ENCODE measurements around the gene PHETA1. TPM values are rescaled to one million over a fixed set of nuclear protein-coding genes. Genes with fewer than 3 reads are reported as not detected.

The PHETA1 gene
- total and polyA plus RNA-seq, 8 donors: 7.2 to 20.5 (median 10.4) TPM

DNA sequence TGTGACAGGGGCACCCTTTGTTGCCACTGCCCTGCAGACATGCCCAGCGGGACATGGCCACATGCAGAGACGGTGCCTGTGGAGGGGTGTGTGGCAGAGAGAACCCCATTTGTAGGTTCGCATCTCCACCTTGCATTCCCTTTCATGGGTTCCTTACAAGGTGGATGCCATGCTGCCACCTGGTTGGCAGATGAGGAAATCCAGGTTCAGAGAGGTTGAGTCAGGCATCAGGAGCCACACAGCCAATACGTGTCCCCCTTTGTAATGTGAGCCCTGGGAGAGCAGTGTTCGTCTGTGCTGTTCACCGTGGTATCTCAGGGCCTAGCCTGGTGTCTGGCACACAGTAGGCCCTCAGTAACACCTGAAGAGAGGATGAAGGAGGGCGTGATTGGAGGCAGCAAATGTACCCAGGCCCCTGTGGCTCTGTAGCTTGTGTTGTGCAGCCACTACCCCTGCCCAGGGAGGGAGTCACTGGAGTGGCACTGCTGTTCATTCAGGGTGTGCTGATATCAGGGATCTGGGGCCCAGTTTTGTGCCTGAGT, 45.9 kb upstream of the PHETA1 start:
- no peak overlapping the region for H3K4me3 ChIP-seq
- intact Hi-C loops (cut with DNase I): no loop called here
- H3K4me1 ChIP-seq: peaks cover 24 to 60% of the 10 kb centered on the region in 2 donors
- no peak overlapping the region for H3K27ac ChIP-seq
- peaks cover 0 to 35% of the 10 kb centered on the region in 2 donors for H3K36me3 ChIP-seq
- ATAC-seq (no peak), DNase-seq (no peak)
- H3K27me3 ChIP-seq: no peaks in the 10 kb centered on the region
- TF ChIP-seq CTCF (IDR thresholded peaks at IDR 0.05): no peak
- H3K9me3 ChIP-seq: no peaks in the 10 kb centered on the region

GRCh38 chr12:111413442-111414086, 44.7 kb upstream of the PHETA1 start:
- peak overlapping the region in 1 of 2 donors; percentile 95 for H3K27ac ChIP-seq
- no peak for ATAC-seq
- no peak overlapping the region for H3K4me3 ChIP-seq

DNA sequence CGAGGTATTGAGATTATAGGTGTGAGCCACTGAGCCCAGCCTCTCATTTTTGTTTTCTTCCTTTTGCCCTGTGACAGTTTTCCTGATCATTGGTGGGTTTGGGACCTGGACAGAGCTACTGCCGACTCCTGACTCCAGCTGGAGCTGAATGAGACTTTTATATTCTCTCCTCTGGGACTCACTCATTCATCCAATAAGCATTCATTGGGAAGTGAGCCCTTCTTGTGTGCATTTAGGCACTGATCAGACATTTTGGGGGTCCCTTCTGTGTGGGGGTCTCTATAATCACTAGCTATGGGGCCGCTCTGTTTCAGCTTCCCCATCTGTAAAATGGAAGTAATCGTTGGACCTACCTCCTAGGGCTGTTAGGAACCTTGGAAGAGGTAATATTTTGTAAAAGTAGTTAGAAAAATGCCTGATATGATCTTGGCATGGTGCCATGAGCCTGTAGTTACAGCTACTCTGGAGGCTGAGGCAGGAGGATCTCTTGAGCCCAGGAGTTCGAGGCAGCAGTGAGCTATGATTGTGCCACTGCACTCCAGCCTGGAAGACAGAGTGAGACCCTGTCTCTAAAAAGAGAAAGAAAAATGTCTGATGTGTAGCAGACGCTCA, 44.0 kb upstream of the PHETA1 start:
- intact Hi-C loops (cut with DNase I): no loop called here
- Histone ChIP-seq H3K4me1 (peaks cover 32 to 79% of the 10 kb centered on the region in 2 donors), H3K36me3 (peaks cover 0 to 17% of the 10 kb centered on the region in 2 donors), H3K9me3 (no peaks in the 10 kb centered on the region), H3K4me3 (no peak overlapping the region), H3K27me3 (no peaks in the 10 kb centered on the region), H3K27ac (peak overlapping the region in 1 of 2 donors; percentile 95)
- ATAC-seq: no peak
- DNase-seq: no peak
- TF ChIP-seq CTCF (IDR thresholded peaks at IDR 0.05): no peak

More at GRCh38 chr12:111413442-111414086, 44.7 kb upstream of the PHETA1 start:
- DNase-seq: no peak
- H3K27me3 ChIP-seq: no peaks in the 10 kb centered on the region
- intact Hi-C loops (cut with DNase I): no loop called here
- TF ChIP-seq CTCF (IDR thresholded peaks at IDR 0.05): no peak
- no peaks in the 10 kb centered on the region for H3K9me3 ChIP-seq
- peaks cover 32 to 73% of the 10 kb centered on the region in 2 donors for H3K4me1 ChIP-seq
- H3K36me3 ChIP-seq: peaks cover 0 to 23% of the 10 kb centered on the region in 2 donors

DNA sequence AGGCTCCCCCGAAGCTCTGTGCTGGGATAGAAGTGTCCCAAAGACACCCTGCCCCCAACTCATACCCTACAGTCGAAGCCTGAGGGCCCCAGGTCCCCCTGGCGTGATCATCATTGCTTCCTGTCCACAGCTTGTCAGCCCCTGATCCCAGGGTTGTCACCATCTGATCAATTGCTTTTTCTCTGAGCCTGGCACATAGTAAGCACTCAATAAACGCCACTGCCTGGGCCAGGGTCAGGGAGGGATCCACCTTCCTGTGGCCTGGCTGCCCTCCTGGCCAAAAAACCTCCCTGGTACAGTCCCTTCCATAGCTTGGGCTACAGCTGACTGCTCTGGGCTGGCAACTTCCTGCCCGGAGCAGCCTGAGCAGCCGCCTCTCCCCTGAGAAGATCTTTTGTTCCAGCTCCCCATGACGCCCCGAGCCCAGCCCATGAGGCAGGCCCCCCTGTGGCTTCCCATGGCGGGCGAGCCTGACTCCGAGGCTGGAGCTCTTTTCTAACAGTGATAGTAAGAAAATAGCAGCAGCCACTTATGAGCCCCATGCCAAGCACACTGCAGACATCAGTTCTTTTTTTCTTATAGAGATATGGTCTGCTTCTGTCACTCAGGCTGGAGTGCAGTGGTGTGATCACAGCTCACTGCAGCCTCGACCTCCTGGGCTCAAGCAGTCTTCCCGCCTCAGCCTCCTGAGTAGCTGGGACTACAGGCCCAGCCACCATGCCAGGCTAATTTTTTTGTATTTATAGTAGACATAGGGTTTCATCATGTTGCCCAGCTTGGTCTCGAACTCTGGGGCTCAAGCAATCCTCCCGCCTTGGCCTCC, 43.3 kb upstream of the PHETA1 start:
- intact Hi-C loops (cut with DNase I): no loop called here
- Histone ChIP-seq H3K9me3 (no peaks in the 10 kb centered on the region), H3K27me3 (no peaks in the 10 kb centered on the region), H3K4me3 (no peak overlapping the region), H3K36me3 (peaks cover 0 to 14% of the 10 kb centered on the region in 2 donors), H3K27ac (peak overlapping the region in 1 of 2 donors; percentile 95), H3K4me1 (peaks cover 35 to 86% of the 10 kb centered on the region in 2 donors)
- DNase-seq: no peak
- TF ChIP-seq CTCF (IDR thresholded peaks at IDR 0.05): no peak
- ATAC-seq: no peak

Measured in left lung (tissue), 10 donors.